Neuronal stem cell (in vitro differentiated cells): ENCODE results near the gene CUL9.

ENCODE experiments used
- DNase-seq: peaks from one replicate; pipeline ENCODE4 v3.0.0-alpha.2; 2013; ENCODE audit warnings: low spot score
- H2AFZ ChIP-seq: one replicate; pipeline ENCODE4 v1.6.1; 2013; ENCODE audit warnings: mild to moderate bottlenecking, low read length, inconsistent platforms
- H2AK5ac ChIP-seq: 2 replicates; pipeline ENCODE4 v1.6.1; 2013; ENCODE audit warnings: low read depth, mild to moderate bottlenecking, inconsistent platforms, low read length, moderate library complexity, mixed read lengths
- H2BK120ac ChIP-seq: 2 replicates; pipeline ENCODE4 v1.6.1; 2013; ENCODE audit warnings: low read depth, mild to moderate bottlenecking, inconsistent platforms, low read length, moderate library complexity, mixed read lengths
- H2BK12ac ChIP-seq: one replicate; pipeline ENCODE4 v1.6.1; 2013; ENCODE audit warnings: low read length, inconsistent platforms
- H2BK15ac ChIP-seq: 2 replicates; pipeline ENCODE4 v1.6.1; 2013; ENCODE audit warnings: mild to moderate bottlenecking, low read length, inconsistent platforms, mixed read lengths
- H2BK5ac ChIP-seq: one replicate; pipeline ENCODE4 v1.6.1; 2013; ENCODE audit warnings: inconsistent platforms, mild to moderate bottlenecking, low read length, moderate library complexity
- H3K14ac ChIP-seq: one replicate; pipeline ENCODE4 v1.6.1; 2013; ENCODE audit warnings: low read length, inconsistent platforms
- H3K18ac ChIP-seq: 2 replicates; pipeline ENCODE4 v1.6.1; 2013; ENCODE audit warnings: low read length, inconsistent platforms
- H3K23ac ChIP-seq: 2 replicates; pipeline ENCODE4 v1.6.1; 2013; ENCODE audit warnings: low read depth, mild to moderate bottlenecking, mixed read lengths, low read length, inconsistent platforms; ENCODE audit not compliant: poor library complexity
- H3K27ac ChIP-seq: replicated peaks from 3 replicates; pipeline ENCODE4 v1.5.1; 2013; ENCODE audit warnings: low read length, inconsistent platforms
- H3K27me3 ChIP-seq, 3 experiments: 2 replicates each; pipeline ENCODE4 v1.6.1; 2013; ENCODE audit warnings: low read length in 3 of 3, mild to moderate bottlenecking in 2 of 3, inconsistent platforms in 1 of 3, low read depth in 1 of 3, mixed read lengths in 1 of 3, moderate library complexity in 1 of 3; ENCODE audit not compliant: control insufficient read depth in 3 of 3, insufficient read depth in 3 of 3
- H3K36me3 ChIP-seq, 2 donors: replicated peaks in 1 of 2; 2 replicates each; pipeline ENCODE4 v1.6.1; 2013; ENCODE audit warnings: low read length in 2 of 2; ENCODE audit not compliant: control insufficient read depth in 2 of 2, insufficient read depth in 2 of 2
- H3K4ac ChIP-seq: 2 replicates; pipeline ENCODE4 v1.6.1; 2013; ENCODE audit warnings: inconsistent platforms, mild to moderate bottlenecking, low read length, moderate library complexity
- H3K4me1 ChIP-seq, 2 donors: 1 replicate in 1 of 2; 2 replicates in 1 of 2; pipeline ENCODE4 v1.6.1; 2013; ENCODE audit warnings: low read length in 2 of 2, low read depth in 1 of 2; ENCODE audit not compliant: control insufficient read depth in 2 of 2, insufficient read depth in 1 of 2
- H3K4me2 ChIP-seq: one replicate; pipeline ENCODE4 v1.6.1; 2013; ENCODE audit warnings: mild to moderate bottlenecking, low read length, inconsistent platforms; ENCODE audit not compliant: insufficient read depth, poor library complexity, severe bottlenecking
- H3K4me3 ChIP-seq, 2 donors: 2 replicates each; pipeline ENCODE4 v1.5.1; 2013; ENCODE audit warnings: low read length in 2 of 2, mild to moderate bottlenecking in 2 of 2, inconsistent platforms in 1 of 2, moderate library complexity in 1 of 2
- H3K79me1 ChIP-seq: one replicate; pipeline ENCODE4 v1.6.1; 2013; ENCODE audit warnings: low read depth, mild to moderate bottlenecking, inconsistent platforms, low read length, moderate library complexity
- H3K9ac ChIP-seq: one replicate; pipeline ENCODE4 v1.6.1; 2013; ENCODE audit warnings: mild to moderate bottlenecking, low read depth, low read length, inconsistent platforms; ENCODE audit not compliant: poor library complexity
- H3K9me3 ChIP-seq, 2 donors: replicated peaks in 1 of 2; 2 replicates each; pipeline versions ENCODE3 to v1.6.1; 2013; ENCODE audit warnings: low read length in 2 of 2, mild to moderate bottlenecking in 2 of 2, inconsistent platforms in 1 of 2, low read depth in 1 of 2, mixed read lengths in 1 of 2, moderate library complexity in 1 of 2; ENCODE audit not compliant: control insufficient read depth in 2 of 2, insufficient read depth in 1 of 2
- H4K8ac ChIP-seq: one replicate; pipeline ENCODE4 v1.6.1; 2013; ENCODE audit warnings: low read depth, mild to moderate bottlenecking, inconsistent platforms, low read length, moderate library complexity
- H4K91ac ChIP-seq: one replicate; pipeline ENCODE4 v1.6.1; 2013; ENCODE audit warnings: low read length, low read depth, mild to moderate bottlenecking, inconsistent platforms; ENCODE audit not compliant: poor library complexity
- WGBS, 2 donors: extraction: QIAGEN DNeasy Blood & Tissue Kit; methylation state at CpG; one replicate each; pipeline ENCODE4 v1.1.7; 2013; ENCODE audit warnings: missing lambda C conversion rate in 2 of 2, mixed read lengths in 1 of 2; ENCODE audit not compliant: insufficient read length in 2 of 2, insufficient replicate concordance in 1 of 2; ENCODE audit errors: extremely low coverage in 2 of 2; 5-methylcytosine and 5-hydroxymethylcytosine counted together

The CUL9 gene

GRCh38 chr6:43226192-43226851 is 44.3 kb downstream of the CUL9 start:
- Histone ChIP-seq H3K23ac (peak overlapping the region; percentile 40), H3K4me2 (no peak overlapping the region), H3K4me3 (no peak overlapping the region), H2BK12ac (no peak overlapping the region), H4K8ac (no peak overlapping the region), H2BK120ac (no peak overlapping the region), H3K36me3 (peaks cover 18 to 40% of the 10 kb centered on the region in 2 donors), H3K4me1 (peaks cover 3 to 4% of the 10 kb centered on the region in 2 donors), H2BK15ac (no peak overlapping the region), H3K27ac (no peak overlapping the region), H3K79me1 (peaks cover 9% of the 10 kb centered on the region), H3K27me3 (peaks cover 0 to 8% (median 6%) of the 10 kb centered on the region in 3 experiments), H2BK5ac (no peak overlapping the region), H3K14ac (no peak overlapping the region), H3K9me3 (no peaks in the 10 kb centered on the region), H3K18ac (no peak overlapping the region), H3K9ac (no peak overlapping the region), H4K91ac (no peak overlapping the region), H2AFZ (no peak overlapping the region), H3K4ac (no peak overlapping the region), H2AK5ac (no peak overlapping the region)
- no peak for DNase-seq
- WGBS, 2 donors: no CpG with 5 or more reads among the region's 11 CpGs

DNA sequence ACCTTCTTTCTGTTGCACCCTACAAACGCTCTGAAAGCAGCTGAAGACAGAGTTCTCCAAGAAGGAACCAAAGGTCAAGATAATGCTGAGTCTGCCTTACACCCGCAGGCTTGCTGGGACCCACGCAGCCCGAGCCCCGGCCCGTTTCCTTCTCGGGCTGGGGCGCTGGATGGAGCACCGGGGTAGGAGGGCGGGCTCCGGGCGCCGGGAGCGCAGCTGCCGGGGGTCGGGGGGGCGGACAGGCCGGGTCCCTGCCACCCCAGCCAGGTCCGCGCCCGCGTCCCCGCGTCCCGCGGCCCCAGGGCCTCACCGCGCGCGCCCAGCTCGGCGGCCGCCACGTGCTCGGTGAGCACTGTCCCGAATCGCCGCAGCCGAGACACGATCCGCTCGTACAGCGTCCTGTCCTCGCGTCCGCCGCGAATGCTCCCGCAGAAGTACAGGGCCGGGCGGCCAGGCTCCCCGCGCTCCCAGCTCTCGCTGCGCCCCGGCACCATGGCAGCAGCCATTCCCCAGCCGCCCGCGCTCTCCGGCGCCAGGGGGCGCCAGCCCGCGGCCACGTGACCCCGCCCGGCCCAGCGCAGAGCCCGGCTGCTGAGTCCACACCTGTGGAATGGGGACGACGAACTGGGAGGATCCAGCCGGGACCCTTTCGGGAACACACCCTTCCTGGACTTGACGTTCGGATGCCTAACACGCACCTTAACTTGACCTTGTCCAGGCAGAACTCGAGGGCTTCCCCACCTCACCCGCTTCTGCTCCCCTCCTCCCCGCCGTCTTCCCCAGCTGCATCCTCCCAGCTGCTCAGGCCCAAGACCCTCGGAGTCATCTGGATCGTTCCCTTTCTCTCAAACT is 47.2 kb downstream of the CUL9 start, which contains the start of gene DNPH1:
Gene DNPH1, minus strand, starts transcription at position 531 of the 852 bp plus-strand sequence. Its CDS starts 25 bp downstream, at position 506.
- H3K4me2 ChIP-seq: peak within 1 kb of the TSS; percentile 82
- peaks cover 6% of the 10 kb centered on the region for H3K79me1 ChIP-seq
- H4K91ac ChIP-seq: no peak within 1 kb of the TSS
- peaks cover 4 to 19% of the 10 kb centered on the region in 2 donors for H3K36me3 ChIP-seq
- WGBS, 2 donors: no CpG with 5 or more reads among the region's 82 CpGs
- no peaks in the 10 kb centered on the region for H3K9me3 ChIP-seq
- H2BK120ac ChIP-seq: peak within 1 kb of the TSS; percentile 89
- H3K4ac ChIP-seq: no peak within 1 kb of the TSS
- H3K14ac ChIP-seq: peak within 1 kb of the TSS; percentile 25
- peaks cover 0 to 8% (median 8%) of the 10 kb centered on the region in 3 experiments for H3K27me3 ChIP-seq
- peak within 1 kb of the TSS; percentile 57 for H4K8ac ChIP-seq
- peaks cover 3% of the 10 kb centered on the region in 2 donors for H3K4me1 ChIP-seq
- peak within 1 kb of the TSS; percentile 91 for H3K18ac ChIP-seq
- H2AFZ ChIP-seq: peak within 1 kb of the TSS; percentile 88
- H2BK5ac ChIP-seq: no peak within 1 kb of the TSS
- H3K27ac ChIP-seq: no peak within 1 kb of the TSS
- H2BK12ac ChIP-seq: peak within 1 kb of the TSS; percentile 66
- peak within 1 kb of the TSS; percentile 45 for H2BK15ac ChIP-seq
- H3K9ac ChIP-seq: peak within 1 kb of the TSS; percentile 93
- H2AK5ac ChIP-seq: no peak within 1 kb of the TSS
- peak; percentile 68 for DNase-seq
- H3K4me3 ChIP-seq: peak within 1 kb of the TSS; percentile 71 to 91
- peak within 1 kb of the TSS; percentile 52 for H3K23ac ChIP-seq

DNA sequence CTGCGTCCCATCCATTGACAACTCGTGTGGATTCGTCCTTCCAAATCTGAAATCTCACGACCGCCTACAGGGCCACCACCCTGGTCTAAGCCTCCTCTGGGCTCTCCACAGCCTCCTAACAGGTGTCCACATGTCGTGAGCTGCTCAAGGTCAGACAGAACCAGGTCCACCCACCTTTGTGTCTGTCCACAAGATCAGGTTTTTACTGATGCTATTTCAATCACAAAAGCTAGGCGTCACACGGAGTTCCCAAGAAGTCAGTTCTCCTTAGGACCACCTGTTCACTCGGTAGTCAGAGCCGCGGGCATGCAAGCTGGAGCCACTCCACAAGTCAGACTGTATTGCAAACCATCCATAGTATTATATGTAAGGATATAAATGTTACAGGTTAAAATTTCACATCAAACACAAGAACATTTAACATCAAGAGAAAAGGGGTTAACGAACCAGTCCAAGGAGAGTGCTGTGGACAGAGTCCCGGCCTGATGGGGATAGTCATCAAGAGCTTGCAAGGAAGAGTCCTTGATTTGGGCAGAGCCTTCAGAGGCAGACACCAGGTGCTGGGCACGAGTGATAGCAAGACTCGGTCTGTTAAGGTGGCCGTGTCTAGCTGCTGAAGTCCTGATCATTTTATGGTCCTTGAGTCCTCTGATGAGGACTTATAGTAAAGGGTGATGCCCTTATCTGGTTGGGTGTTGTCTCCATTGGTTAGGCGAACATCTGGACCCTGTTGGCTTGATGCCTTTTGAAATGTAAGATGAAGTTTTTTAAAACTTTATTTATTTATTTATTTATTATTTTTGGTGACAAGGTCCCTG is 48.0 kb downstream of the CUL9 start:
- peaks cover 0 to 8% (median 8%) of the 10 kb centered on the region in 3 experiments for H3K27me3 ChIP-seq
- H3K79me1 ChIP-seq: peaks cover 6% of the 10 kb centered on the region
- no peak overlapping the region for H3K4me2 ChIP-seq
- no peak overlapping the region for H3K4ac ChIP-seq
- no peak overlapping the region for H2AK5ac ChIP-seq
- peaks cover 3 to 14% of the 10 kb centered on the region in 2 donors for H3K36me3 ChIP-seq
- H3K4me3 ChIP-seq: peak overlapping the region in 1 of 2 donors; percentile 71
- peak overlapping the region; percentile 63 for H3K18ac ChIP-seq
- no peak overlapping the region for H3K9ac ChIP-seq
- peak overlapping the region; percentile 13 for H2BK15ac ChIP-seq
- H2BK5ac ChIP-seq: no peak overlapping the region
- H2BK120ac ChIP-seq: no peak overlapping the region
- no peak overlapping the region for H3K27ac ChIP-seq
- DNase-seq: no peak
- no CpG with 5 or more reads among the region's 17 CpGs for WGBS, 2 donors
- H2BK12ac ChIP-seq: no peak overlapping the region
- H2AFZ ChIP-seq: peak overlapping the region; percentile 88
- H4K8ac ChIP-seq: no peak overlapping the region
- peaks cover 3% of the 10 kb centered on the region in 2 donors for H3K4me1 ChIP-seq
- no peak overlapping the region for H3K23ac ChIP-seq
- no peaks in the 10 kb centered on the region for H3K9me3 ChIP-seq
- H4K91ac ChIP-seq: no peak overlapping the region
- no peak overlapping the region for H3K14ac ChIP-seq
